Esophagus (tissue), 2 donors: ENCODE measurements around the gene FOXP1. TPM values are rescaled to one million over a fixed set of nuclear protein-coding genes. Genes with fewer than 3 reads are reported as not detected.

ENCODE experiments used
- H3K27ac ChIP-seq, 2 donors: one replicate each; pipeline ENCODE4 v1.5.1; 2013; ENCODE audit warnings: low read depth in 2 of 2, mild to moderate bottlenecking in 2 of 2, inconsistent platforms in 1 of 2, low read length in 1 of 2, moderate library complexity in 1 of 2
- H3K27me3 ChIP-seq, 2 donors: one replicate each; pipeline ENCODE4 v1.6.1; 2013; ENCODE audit warnings: low read length in 2 of 2, control low read depth in 1 of 2, mild to moderate bottlenecking in 1 of 2; ENCODE audit not compliant: insufficient read depth in 2 of 2, control insufficient read depth in 1 of 2
- H3K36me3 ChIP-seq, 2 donors: one replicate each; pipeline ENCODE4 v1.6.1; 2013; ENCODE audit warnings: low read length in 1 of 2; ENCODE audit not compliant: control insufficient read depth in 2 of 2, insufficient read depth in 2 of 2
- H3K4me1 ChIP-seq, 2 donors: one replicate each; pipeline ENCODE4 v1.6.1; 2013; ENCODE audit warnings: low read length in 1 of 2; ENCODE audit not compliant: control insufficient read depth in 2 of 2, insufficient read depth in 2 of 2
- H3K4me3 ChIP-seq, 2 donors: one replicate each; pipeline ENCODE4 v1.5.1; 2013; ENCODE audit warnings: low read length in 2 of 2, mild to moderate bottlenecking in 2 of 2, low read depth in 1 of 2, moderate library complexity in 1 of 2
- H3K9me3 ChIP-seq, 2 donors: one replicate each; pipeline ENCODE4 v1.6.1; 2013; ENCODE audit warnings: mild to moderate bottlenecking in 2 of 2, low read depth in 1 of 2, low read length in 1 of 2, moderate library complexity in 1 of 2; ENCODE audit not compliant: control insufficient read depth in 2 of 2, insufficient read depth in 1 of 2
- WGBS, 2 donors: extraction: QIAGEN DNeasy Blood & Tissue Kit; methylation state at CpG; one replicate each; pipeline ENCODE4 v1.1.7; 2013; 5-methylcytosine and 5-hydroxymethylcytosine counted together
- polyA plus RNA-seq, 2 donors: library from polyadenylated mRNA; stranded (reverse); fragments of 200-250 nt; gene quantifications; one replicate each; pipeline ENCODE4 v1.2.3, GENCODE V29; 2013
- donor health status: healthy with polysubstance abuse.
- donor health status: Bipolar disorder and iron deficiency.

FOXP1 gene
- polyA plus RNA-seq, 2 donors, result 10.7 to 20.4 TPM

DNA sequence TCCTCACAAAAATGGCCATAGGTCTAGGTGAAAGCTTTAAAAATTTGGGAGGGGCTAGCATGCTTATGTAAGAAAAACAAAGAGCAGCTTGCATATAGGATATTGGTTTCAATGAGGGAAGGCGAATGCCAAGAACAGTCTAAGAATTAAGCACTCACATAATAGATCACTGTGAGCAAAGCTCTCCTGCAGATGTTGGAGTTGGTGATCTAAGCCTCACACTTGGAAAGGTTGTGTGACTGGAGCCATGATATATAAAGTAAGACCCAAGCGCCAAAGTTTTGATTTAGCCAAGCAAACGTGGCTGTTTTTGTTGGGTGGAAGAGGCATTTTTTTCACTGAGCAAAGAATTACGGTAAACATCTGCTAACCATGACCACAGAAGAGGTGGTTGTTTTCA, 237.5 kb downstream of the FOXP1 start:
- H3K36me3 ChIP-seq, result no peaks in the 10 kb centered on the region
- 86 to 91% methylated on average over 4 of the region's 4 CpGs for WGBS, 2 donors

DNA sequence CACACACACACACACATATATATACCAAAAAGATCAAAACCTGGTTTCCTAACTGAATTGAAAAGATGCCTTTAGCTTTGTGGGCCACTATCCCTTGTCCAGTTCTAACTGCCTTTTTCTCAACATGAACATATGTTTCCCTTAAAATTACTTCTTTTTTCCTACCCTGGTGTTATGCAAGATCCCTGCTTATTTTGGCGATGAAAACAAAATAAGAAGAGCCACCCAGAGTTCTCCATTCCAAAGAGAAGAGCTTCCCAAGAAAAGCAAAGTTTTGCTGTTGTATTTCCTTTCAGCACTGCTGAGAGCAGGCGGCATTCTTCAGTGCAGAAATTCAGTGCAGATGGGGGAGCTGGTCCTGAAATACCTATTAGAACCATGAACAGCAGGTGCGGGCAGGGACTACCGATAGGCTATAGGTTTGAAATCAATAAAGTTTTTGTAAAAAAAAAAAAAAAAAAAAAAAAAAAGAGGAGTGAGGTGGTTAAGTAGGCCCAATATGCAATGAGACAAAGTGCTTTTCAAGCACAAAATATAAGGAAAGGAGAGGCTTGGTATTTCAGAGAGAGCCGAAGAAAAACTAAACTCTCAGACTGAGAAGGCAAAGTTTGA, 238.0 kb downstream of the FOXP1 start:
- Histone ChIP-seq H3K4me1 (peaks cover 0 to 2% of the 10 kb centered on the region in 2 donors), H3K9me3 (no peaks in the 10 kb centered on the region), H3K27me3 (no peaks in the 10 kb centered on the region), H3K27ac (no peak overlapping the region), H3K36me3 (no peaks in the 10 kb centered on the region), H3K4me3 (no peak overlapping the region)
- WGBS, 2 donors, result 91% methylated on average over 5 of the region's 5 CpGs

More for the DNA sequence above, 237.5 kb downstream of the FOXP1 start:
- H3K4me3 ChIP-seq, result no peak overlapping the region
- H3K9me3 ChIP-seq, result no peaks in the 10 kb centered on the region
- no peaks in the 10 kb centered on the region for H3K27me3 ChIP-seq
- H3K4me1 ChIP-seq, result peaks cover 0 to 2% of the 10 kb centered on the region in 2 donors
- no peak overlapping the region for H3K27ac ChIP-seq

DNA sequence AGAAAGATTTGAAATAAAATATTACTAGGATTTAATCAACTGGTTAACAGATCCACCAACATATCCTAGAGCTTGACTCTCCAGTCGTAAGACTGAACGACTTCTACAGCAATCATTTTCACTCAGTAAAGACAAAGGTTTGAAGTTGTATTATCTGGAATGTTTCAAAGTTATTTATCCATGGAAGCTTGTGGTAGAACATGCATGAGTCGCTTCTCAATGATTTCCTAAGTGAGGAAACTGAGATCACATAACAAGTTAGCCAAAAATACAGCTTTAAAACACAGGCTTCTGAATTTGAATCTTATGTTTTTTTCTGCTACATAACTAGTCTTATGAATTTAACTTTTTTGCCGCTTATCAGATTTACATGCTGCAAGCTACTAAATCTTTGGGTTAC, 241.8 kb downstream of the FOXP1 start:
- no peak overlapping the region for H3K4me3 ChIP-seq
- no peaks in the 10 kb centered on the region for H3K27me3 ChIP-seq
- H3K27ac ChIP-seq, result no peak overlapping the region
- no peaks in the 10 kb centered on the region for H3K9me3 ChIP-seq
- WGBS, 2 donors, result 75 to 87% methylated on average over 4 of the region's 4 CpGs
- no peaks in the 10 kb centered on the region for H3K36me3 ChIP-seq
- no peaks in the 10 kb centered on the region for H3K4me1 ChIP-seq

DNA sequence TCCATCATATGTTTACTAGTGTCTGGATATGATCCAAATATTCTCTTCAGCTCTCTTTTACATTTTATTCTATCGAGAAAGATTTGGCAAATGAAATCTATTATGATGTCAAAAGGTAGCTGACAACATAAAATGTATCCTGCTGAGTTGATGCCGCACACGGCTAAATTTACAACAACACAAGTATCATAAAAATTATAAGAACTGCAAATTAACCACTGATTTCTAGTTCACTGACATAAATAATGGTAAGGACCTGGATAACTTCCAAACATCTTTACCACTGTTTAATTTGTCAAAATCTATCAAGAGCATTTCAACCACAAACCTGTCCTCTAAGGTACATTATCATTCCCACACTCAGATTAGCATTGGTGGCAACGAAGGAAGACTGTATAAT, 244.5 kb downstream of the FOXP1 start:
- Histone ChIP-seq H3K4me3 (no peak overlapping the region), H3K27me3 (no peaks in the 10 kb centered on the region)
- 69 to 83% methylated on average over 4 of the region's 4 CpGs for WGBS, 2 donors

DNA sequence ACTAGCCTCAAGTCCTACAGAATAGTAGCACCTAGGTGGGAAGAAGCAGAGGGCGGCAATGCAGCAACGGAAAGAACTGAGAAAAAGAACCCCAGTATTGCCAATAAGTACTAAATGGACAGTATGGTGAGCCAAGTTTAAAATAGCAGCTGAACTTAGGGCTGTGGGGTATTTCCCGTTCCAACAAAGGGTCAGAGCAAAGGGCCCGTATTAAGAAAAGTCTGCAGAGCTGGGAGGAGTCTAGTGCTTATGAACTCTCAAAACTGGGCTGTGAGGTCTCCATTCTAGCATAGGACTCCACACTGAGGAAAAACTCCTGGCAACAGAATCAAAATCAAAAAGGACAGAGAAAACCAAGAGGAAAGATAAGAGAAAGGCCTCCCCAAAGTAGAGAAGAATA, 250.7 kb downstream of the FOXP1 start:
- no peak overlapping the region for H3K27ac ChIP-seq
- no peaks in the 10 kb centered on the region for H3K36me3 ChIP-seq
- H3K4me3 ChIP-seq, result no peak overlapping the region
- H3K9me3 ChIP-seq, result peaks cover 4% of the 10 kb centered on the region in 2 donors
- no peaks in the 10 kb centered on the region for H3K27me3 ChIP-seq
- no peaks in the 10 kb centered on the region for H3K4me1 ChIP-seq
- 68 to 79% methylated on average over 4 of the region's 4 CpGs for WGBS, 2 donors

More for the DNA sequence above, 244.5 kb downstream of the FOXP1 start:
- Histone ChIP-seq H3K27ac (no peak overlapping the region), H3K9me3 (no peaks in the 10 kb centered on the region), H3K36me3 (no peaks in the 10 kb centered on the region), H3K4me1 (no peaks in the 10 kb centered on the region)

DNA sequence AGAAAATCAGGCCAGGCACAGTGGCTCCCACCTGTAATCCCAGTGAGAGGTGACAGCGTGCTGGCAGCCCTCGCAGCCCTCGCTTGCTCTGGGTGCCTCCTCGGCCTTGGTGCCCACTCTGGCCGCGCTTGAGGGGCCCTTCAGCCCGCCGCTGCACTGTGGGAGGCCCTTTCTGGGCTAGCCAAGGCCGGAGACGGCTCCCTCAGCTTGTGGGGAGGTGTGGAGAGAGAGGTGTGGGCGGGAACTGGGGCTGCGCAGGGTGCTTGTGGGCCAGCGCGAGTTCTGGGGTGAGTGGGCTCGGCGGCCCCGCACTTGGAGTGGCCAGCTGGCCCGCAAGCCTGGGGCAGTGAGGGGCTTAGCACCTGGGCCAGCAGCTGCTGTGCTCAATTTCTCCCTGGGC, 252.6 kb downstream of the FOXP1 start:
- H3K27ac ChIP-seq, result no peak overlapping the region
- H3K4me3 ChIP-seq, result no peak overlapping the region
- 90 to 96% methylated on average over 15 to 18 of the region's 18 CpGs for WGBS, 2 donors
- H3K9me3 ChIP-seq, result peaks cover 4% of the 10 kb centered on the region in 2 donors
- no peaks in the 10 kb centered on the region for H3K36me3 ChIP-seq
- no peaks in the 10 kb centered on the region for H3K27me3 ChIP-seq
- no peaks in the 10 kb centered on the region for H3K4me1 ChIP-seq

DNA sequence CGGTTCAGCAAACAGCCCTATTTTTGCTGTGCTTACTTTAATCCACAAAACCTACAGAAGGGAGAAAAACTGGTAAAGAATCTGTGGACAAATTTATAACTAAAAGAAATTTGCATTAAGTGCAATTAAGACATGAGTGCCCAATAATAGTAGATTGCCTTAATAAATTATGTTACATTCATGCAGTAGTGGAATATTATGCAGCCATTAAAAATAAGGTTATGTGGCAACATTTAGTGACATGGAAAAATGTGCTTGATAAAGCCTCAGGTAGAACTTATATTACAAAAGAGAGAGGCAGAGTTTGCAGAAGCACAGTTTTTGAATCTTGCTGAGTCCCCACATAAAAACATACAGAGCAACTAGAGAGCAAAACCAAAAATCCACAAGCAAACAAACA, 253.0 kb downstream of the FOXP1 start:
- Histone ChIP-seq H3K9me3 (peaks cover 4% of the 10 kb centered on the region in 2 donors), H3K27me3 (no peaks in the 10 kb centered on the region), H3K36me3 (no peaks in the 10 kb centered on the region), H3K27ac (no peak overlapping the region), H3K4me3 (no peak overlapping the region), H3K4me1 (no peaks in the 10 kb centered on the region)
- WGBS, 2 donors, result 97 to 100% methylated on average over 1 of the region's 1 CpG

DNA sequence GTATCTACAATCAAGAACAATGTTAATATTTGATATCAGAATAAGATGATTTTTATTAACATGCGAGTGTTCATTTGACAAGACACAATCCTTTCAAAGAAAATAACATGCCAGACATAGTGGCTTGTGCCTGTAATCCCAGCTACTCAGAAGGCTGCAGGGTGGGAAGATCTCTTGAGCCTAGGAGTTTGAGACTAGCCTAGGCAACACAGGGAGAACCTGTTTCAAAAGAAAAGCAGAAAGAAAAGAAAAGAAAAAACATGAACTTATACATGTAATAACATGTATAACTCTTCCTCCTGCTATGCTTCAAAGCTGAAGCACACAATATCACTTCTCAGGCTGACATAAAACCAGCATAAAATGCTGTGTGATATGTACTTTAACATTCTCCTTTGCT, 253.7 kb downstream of the FOXP1 start:
- no peak overlapping the region for H3K27ac ChIP-seq
- WGBS, 2 donors, result 53 to 72% methylated on average over 1 of the region's 1 CpG

DNA sequence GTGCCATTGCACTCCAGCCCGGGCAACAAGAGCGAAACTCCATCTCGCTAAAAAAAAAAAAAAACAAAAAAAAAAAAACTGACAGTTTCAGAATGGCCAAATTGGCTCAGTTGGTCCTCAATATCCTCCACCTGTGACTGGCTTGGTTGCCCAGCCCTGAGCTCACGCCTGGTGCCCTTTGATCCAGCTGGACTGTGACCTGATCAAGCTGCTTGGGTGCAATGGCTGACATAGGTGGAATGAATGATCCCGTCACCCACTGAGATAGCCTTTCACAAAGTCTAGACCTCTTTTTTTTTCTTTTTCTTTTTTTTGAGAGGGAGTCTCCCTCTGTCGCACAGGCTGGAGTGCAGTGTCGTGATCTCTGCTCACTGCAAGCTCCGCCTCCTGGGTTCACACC, 254.6 kb downstream of the FOXP1 start:
- WGBS, 2 donors, result 95 to 97% methylated on average over 7 to 8 of the region's 8 CpGs
- peaks cover 4% of the 10 kb centered on the region in 2 donors for H3K9me3 ChIP-seq
- H3K27ac ChIP-seq, result no peak overlapping the region
- H3K27me3 ChIP-seq, result no peaks in the 10 kb centered on the region
- H3K36me3 ChIP-seq, result no peaks in the 10 kb centered on the region
- H3K4me1 ChIP-seq, result no peaks in the 10 kb centered on the region
- H3K4me3 ChIP-seq, result no peak overlapping the region

More for the DNA sequence above, 253.7 kb downstream of the FOXP1 start:
- no peak overlapping the region for H3K4me3 ChIP-seq
- H3K4me1 ChIP-seq, result no peaks in the 10 kb centered on the region
- no peaks in the 10 kb centered on the region for H3K36me3 ChIP-seq
- no peaks in the 10 kb centered on the region for H3K27me3 ChIP-seq
- peaks cover 4% of the 10 kb centered on the region in 2 donors for H3K9me3 ChIP-seq

DNA sequence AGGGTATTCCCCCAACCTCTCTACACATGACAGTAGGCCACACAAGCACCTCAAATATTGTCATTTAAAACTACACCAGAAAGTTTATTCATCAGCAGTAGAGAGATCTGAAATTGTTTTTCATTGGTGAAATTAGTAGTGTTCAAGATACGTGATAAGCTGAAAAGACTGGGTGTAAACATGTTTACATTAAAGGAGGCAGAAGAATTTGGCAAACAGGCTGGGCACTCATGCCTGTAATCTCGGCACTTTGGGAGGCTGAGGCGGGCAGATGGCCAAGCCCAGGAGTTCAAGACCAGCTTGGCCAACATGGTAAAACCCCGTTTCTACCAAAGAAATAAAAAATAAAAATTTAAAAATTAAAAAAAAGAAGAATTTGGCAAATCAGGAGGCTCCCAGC, 255.6 kb downstream of the FOXP1 start:
- Histone ChIP-seq H3K27ac (no peak overlapping the region), H3K4me3 (no peak overlapping the region), H3K4me1 (no peaks in the 10 kb centered on the region), H3K27me3 (no peaks in the 10 kb centered on the region), H3K36me3 (no peaks in the 10 kb centered on the region), H3K9me3 (peaks cover 4% of the 10 kb centered on the region in 2 donors)
- 70 to 71% methylated on average over 4 of the region's 4 CpGs for WGBS, 2 donors
